GM23248 (cell line): Measurements from ENCODE around the gene CUX1. TPM values are rescaled to one million over a fixed set of nuclear protein-coding genes. Genes with fewer than 3 reads are reported as not detected.

Experiments
- DNase-seq: peaks from one replicate; pipeline ENCODE4 v3.0.0-alpha.2; 2015
- H2AFZ ChIP-seq: fragments of 200-600 bp; sonication (generic); 2 replicates; pipeline ENCODE4 v1.6.1; 2016; ENCODE audit warnings: antibody characterized with exemption
- H3F3A ChIP-seq: fragments of 200-600 bp; sonication (generic); 2 replicates; pipeline ENCODE4 v1.6.1; 2016; ENCODE audit warnings: mild to moderate bottlenecking, antibody characterized with exemption, mixed run types; ENCODE audit not compliant: insufficient read depth
- H3K27ac ChIP-seq: fragments of 200-600 bp; sonication (generic); 2 replicates; pipeline ENCODE4 v1.5.1; 2016; ENCODE audit warnings: mild to moderate bottlenecking
- H3K27me3 ChIP-seq: fragments of 200-600 bp; sonication (generic); replicated peaks from 2 replicates; pipeline ENCODE4 v1.6.1; 2016; ENCODE audit warnings: mild to moderate bottlenecking; ENCODE audit not compliant: insufficient read depth
- H3K36me3 ChIP-seq: fragments of 200-600 bp; sonication (generic); 2 replicates; pipeline ENCODE4 v1.6.1; 2016; ENCODE audit warnings: low read depth, mild to moderate bottlenecking
- H3K4me1 ChIP-seq: fragments of 200-600 bp; sonication (generic); 2 replicates; pipeline ENCODE4 v1.6.1; 2016; ENCODE audit warnings: mild to moderate bottlenecking; ENCODE audit not compliant: insufficient read depth
- H3K4me2 ChIP-seq: fragments of 200-600 bp; sonication (generic); one replicate; pipeline ENCODE4 v1.6.1; 2016; ENCODE audit warnings: mild to moderate bottlenecking; ENCODE audit not compliant: unreplicated experiment
- H3K4me3 ChIP-seq: fragments of 200-600 bp; sonication (generic); 2 replicates; pipeline ENCODE4 v1.5.1; 2016; ENCODE audit warnings: mild to moderate bottlenecking
- H3K79me2 ChIP-seq: fragments of 200-600 bp; sonication (generic); 2 replicates; pipeline ENCODE4 v1.6.1; 2016; ENCODE audit warnings: mild to moderate bottlenecking; ENCODE audit not compliant: insufficient read depth
- H3K9ac ChIP-seq: fragments of 200-600 bp; sonication (generic); 2 replicates; pipeline ENCODE4 v1.6.1; 2016; ENCODE audit warnings: mild to moderate bottlenecking
- H3K9me2 ChIP-seq: fragments of 200-600 bp; sonication (generic); 2 replicates; pipeline ENCODE4 v1.6.1; 2016; ENCODE audit warnings: mixed run types, mild to moderate bottlenecking, moderate library complexity; ENCODE audit not compliant: insufficient read depth
- H3K9me3 ChIP-seq: fragments of 200-600 bp; sonication (generic); one replicate; pipeline ENCODE4 v1.6.1; 2017; ENCODE audit warnings: low read depth
- H4K20me1 ChIP-seq: fragments of 200-600 bp; sonication (generic); 2 replicates; pipeline ENCODE4 v1.6.0; 2016; ENCODE audit not compliant: insufficient read depth
- EZH2 ChIP-seq: fragments of 200-600 bp; sonication (generic); IDR thresholded peaks from 2 replicates; pipeline ENCODE4 v1.6.1; 2018; ENCODE audit warnings: antibody characterized with exemption, mild to moderate bottlenecking; ENCODE audit not compliant: insufficient read depth, poor library complexity, severe bottlenecking
- EZH2phosphoT487 ChIP-seq: fragments of 200-600 bp; sonication (generic); IDR thresholded peaks from 2 replicates; pipeline ENCODE4 v1.6.1; 2018; ENCODE audit warnings: antibody characterized with exemption, moderate library complexity, mild to moderate bottlenecking, low read depth; ENCODE audit not compliant: insufficient read depth
- WGBS, 2 experiments: methylation state at CpG; one replicate each; pipeline ENCODE4 v1.1.6; 2015 to 2017; ENCODE audit warnings: low lambda C conversion rate in 2 of 2, low coverage in 1 of 2; ENCODE audit errors: missing lambda C conversion rate in 2 of 2; 5-methylcytosine and 5-hydroxymethylcytosine counted together
- in situ Hi-C: fragments of 300-500 bp; cut with MboI; formaldehyde crosslinking; loops from 2 replicates; pipeline ENCODE4 v1.15.0; 2020
- polyA plus RNA-seq: library from polyadenylated mRNA; unstranded; fragments of >200 nt; fragmentation: Nextera tagmentation; extraction: Ambion mirVana; gene quantifications from 2 replicates; pipeline ENCODE4 v1.2.1, GENCODE V29; 2016
- total RNA-seq: library from RNA; depleted of rRNA; stranded (reverse); fragments of >200 nt; shearing (Covaris generic); gene quantifications from 2 replicates; pipeline ENCODE4 v1.2.3, GENCODE V29; 2014

Gene CUX1
- total and polyA plus RNA-seq, 2 experiments from 2014 or later = 30.2 to 34.9 TPM

DNA sequence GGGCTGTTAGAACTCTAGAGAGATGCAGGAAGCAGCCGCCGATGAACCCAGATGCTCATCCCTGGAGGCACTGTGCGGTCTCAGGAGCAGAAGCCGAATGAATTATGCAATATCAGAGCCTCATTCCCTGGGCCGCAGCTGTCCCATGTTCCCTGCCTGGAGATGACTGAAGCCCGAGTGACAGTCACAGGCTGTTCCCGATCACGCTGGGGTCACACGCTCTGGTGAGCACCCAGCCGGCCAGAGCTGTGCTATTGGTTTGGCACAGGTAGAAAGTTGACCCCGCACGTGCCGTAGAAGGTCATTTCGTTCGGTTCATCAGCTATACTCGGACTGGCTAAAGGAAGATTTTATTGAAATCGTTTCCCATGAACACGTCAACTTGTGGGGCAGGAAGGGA, 328.7 kb downstream of the CUX1 start:
- no peak overlapping the region for H2AFZ ChIP-seq
- H3K79me2 ChIP-seq = no peaks in the 10 kb centered on the region
- no peaks in the 10 kb centered on the region for H4K20me1 ChIP-seq
- TF ChIP-seq EZH2 (no peak), EZH2phosphoT487 (no peak)
- no peaks in the 10 kb centered on the region for H3K9me3 ChIP-seq
- H3K27ac ChIP-seq = no peak overlapping the region
- no peaks in the 10 kb centered on the region for H3K36me3 ChIP-seq
- in situ Hi-C loops = no loop called here
- no peak overlapping the region for H3K4me3 ChIP-seq
- no peaks in the 10 kb centered on the region for H3K4me1 ChIP-seq
- H3F3A ChIP-seq = no peaks in the 10 kb centered on the region
- no peaks in the 10 kb centered on the region for H3K27me3 ChIP-seq
- 98 to 99% methylated on average over 18 of the region's 18 CpGs for WGBS, 2 experiments
- H3K9ac ChIP-seq = no peak overlapping the region
- DNase-seq = no peak
- H3K9me2 ChIP-seq = no peaks in the 10 kb centered on the region
- H3K4me2 ChIP-seq = no peak overlapping the region

DNA sequence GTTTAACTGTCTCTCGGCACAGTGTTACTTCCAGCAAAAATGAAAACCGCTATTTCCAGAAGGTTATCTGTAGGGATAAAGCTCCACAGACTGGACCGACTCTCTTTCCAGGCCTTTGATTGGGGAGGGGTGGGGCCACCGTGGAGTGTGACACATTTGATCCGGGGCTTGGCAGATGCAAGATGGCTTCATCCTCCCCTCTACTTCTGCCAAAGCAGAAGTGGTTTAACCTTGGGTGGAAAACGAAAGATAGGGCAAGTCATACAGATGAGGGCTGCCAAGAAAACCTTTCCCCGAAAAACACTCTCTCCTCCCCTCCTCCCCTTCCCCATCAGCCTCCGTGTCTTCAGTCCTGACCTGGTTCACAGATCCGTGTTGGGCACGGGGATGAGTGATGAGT, 329.6 kb downstream of the CUX1 start:
- Histone ChIP-seq H2AFZ (no peak overlapping the region), H4K20me1 (no peaks in the 10 kb centered on the region), H3K36me3 (no peaks in the 10 kb centered on the region), H3K4me1 (no peaks in the 10 kb centered on the region), H3K9me2 (no peaks in the 10 kb centered on the region), H3K27me3 (no peaks in the 10 kb centered on the region), H3K79me2 (no peaks in the 10 kb centered on the region), H3F3A (no peaks in the 10 kb centered on the region), H3K9me3 (no peaks in the 10 kb centered on the region), H3K27ac (no peak overlapping the region), H3K4me3 (no peak overlapping the region), H3K4me2 (no peak overlapping the region), H3K9ac (no peak overlapping the region)
- in situ Hi-C loops = no loop called here
- TF ChIP-seq EZH2 (no peak), EZH2phosphoT487 (no peak)
- WGBS, 2 experiments = 59 to 60% methylated on average over 9 to 10 of the region's 10 CpGs
- DNase-seq = no peak

- Histone ChIP-seq H3K27ac (no peak overlapping the region), H3K36me3 (no peaks in the 10 kb centered on the region), H3K4me3 (no peak overlapping the region), H3K9me3 (no peaks in the 10 kb centered on the region), H3K9ac (no peak overlapping the region), H3K9me2 (no peaks in the 10 kb centered on the region), H3F3A (no peaks in the 10 kb centered on the region), H3K4me2 (no peak overlapping the region), H3K4me1 (no peaks in the 10 kb centered on the region), H3K27me3 (no peaks in the 10 kb centered on the region), H4K20me1 (no peaks in the 10 kb centered on the region), H3K79me2 (no peaks in the 10 kb centered on the region), H2AFZ (no peak overlapping the region)
- DNase-seq = no peak
- in situ Hi-C loops = no loop called here
- WGBS, 2 experiments = 96% methylated on average over 9 of the region's 9 CpGs
- TF ChIP-seq EZH2 = no peak
- TF ChIP-seq EZH2phosphoT487 = no peak
These were observed 331.4 kb downstream of the CUX1 start for GRCh38 chr7:102148799-102149198.

DNA sequence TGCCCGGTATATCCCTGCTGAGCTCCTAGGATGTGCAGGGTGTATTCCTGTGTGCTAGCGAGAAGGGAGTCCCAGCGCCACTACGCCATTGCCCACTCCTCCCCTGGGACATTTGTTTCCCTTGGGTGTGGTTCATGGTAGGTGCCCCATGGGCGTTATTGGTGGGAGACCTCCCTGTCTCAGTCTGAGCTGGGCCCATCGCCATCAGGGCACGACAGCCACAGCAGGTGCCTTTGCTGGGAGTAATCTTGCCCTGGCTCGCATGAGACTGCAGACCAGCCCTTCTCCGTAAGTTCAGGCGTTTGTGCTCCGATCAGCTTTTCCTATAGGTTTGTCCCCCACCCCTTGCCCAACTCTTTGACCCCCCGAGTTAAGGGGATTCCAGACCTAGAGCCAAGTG, 332.0 kb downstream of the CUX1 start:
- H3K79me2 ChIP-seq = no peaks in the 10 kb centered on the region
- H3K36me3 ChIP-seq = no peaks in the 10 kb centered on the region
- H3K4me1 ChIP-seq = no peaks in the 10 kb centered on the region
- no peaks in the 10 kb centered on the region for H3K27me3 ChIP-seq
- no peak for DNase-seq
- H3K9me3 ChIP-seq = no peaks in the 10 kb centered on the region
- H4K20me1 ChIP-seq = no peaks in the 10 kb centered on the region
- H3K4me2 ChIP-seq = no peak overlapping the region
- H3K9ac ChIP-seq = no peak overlapping the region
- no peaks in the 10 kb centered on the region for H3K9me2 ChIP-seq
- H3K4me3 ChIP-seq = no peak overlapping the region
- WGBS, 2 experiments = 97% methylated on average over 12 of the region's 12 CpGs
- H3K27ac ChIP-seq = no peak overlapping the region
- H3F3A ChIP-seq = no peaks in the 10 kb centered on the region
- no peak overlapping the region for H2AFZ ChIP-seq
- TF ChIP-seq EZH2 (no peak), EZH2phosphoT487 (no peak)
- in situ Hi-C loops = no loop called here

- no peak overlapping the region for H3K27ac ChIP-seq
- no peaks in the 10 kb centered on the region for H3K9me3 ChIP-seq
- H3K9me2 ChIP-seq = no peaks in the 10 kb centered on the region
- in situ Hi-C loops = no loop called here
- no peak overlapping the region for H2AFZ ChIP-seq
- TF ChIP-seq EZH2phosphoT487 (no peak), EZH2 (no peak)
- no peaks in the 10 kb centered on the region for H4K20me1 ChIP-seq
- no peak overlapping the region for H3K9ac ChIP-seq
- no peaks in the 10 kb centered on the region for H3K4me1 ChIP-seq
- no peaks in the 10 kb centered on the region for H3K36me3 ChIP-seq
- H3K4me3 ChIP-seq = no peak overlapping the region
- no peaks in the 10 kb centered on the region for H3F3A ChIP-seq
- no peak overlapping the region for H3K4me2 ChIP-seq
- H3K79me2 ChIP-seq = no peaks in the 10 kb centered on the region
- no peaks in the 10 kb centered on the region for H3K27me3 ChIP-seq
- WGBS, 2 experiments = 99% methylated on average over 18 of the region's 18 CpGs
- DNase-seq = no peak
These were observed 332.8 kb downstream of the CUX1 start for GRCh38 chr7:102150266-102150665.
